NCI-H446 (cell line): ENCODE measurements around the gene JAK2.
"Not testable (repeated sequence)": the region's sequence is repeated elsewhere in the genome, so short reads cannot be mapped to it uniquely, and the experiment has no call there.

Experiments
- DNase-seq, 2 experiments: peaks; one replicate each; lab custom pipeline; 2025; lab: John Stamatoyannopoulos, UW

JAK2 gene

GRCh38 chr9:4980086-4980727 is 4.9 kb upstream of the JAK2 start:
- no peak for DNase-seq

DNA sequence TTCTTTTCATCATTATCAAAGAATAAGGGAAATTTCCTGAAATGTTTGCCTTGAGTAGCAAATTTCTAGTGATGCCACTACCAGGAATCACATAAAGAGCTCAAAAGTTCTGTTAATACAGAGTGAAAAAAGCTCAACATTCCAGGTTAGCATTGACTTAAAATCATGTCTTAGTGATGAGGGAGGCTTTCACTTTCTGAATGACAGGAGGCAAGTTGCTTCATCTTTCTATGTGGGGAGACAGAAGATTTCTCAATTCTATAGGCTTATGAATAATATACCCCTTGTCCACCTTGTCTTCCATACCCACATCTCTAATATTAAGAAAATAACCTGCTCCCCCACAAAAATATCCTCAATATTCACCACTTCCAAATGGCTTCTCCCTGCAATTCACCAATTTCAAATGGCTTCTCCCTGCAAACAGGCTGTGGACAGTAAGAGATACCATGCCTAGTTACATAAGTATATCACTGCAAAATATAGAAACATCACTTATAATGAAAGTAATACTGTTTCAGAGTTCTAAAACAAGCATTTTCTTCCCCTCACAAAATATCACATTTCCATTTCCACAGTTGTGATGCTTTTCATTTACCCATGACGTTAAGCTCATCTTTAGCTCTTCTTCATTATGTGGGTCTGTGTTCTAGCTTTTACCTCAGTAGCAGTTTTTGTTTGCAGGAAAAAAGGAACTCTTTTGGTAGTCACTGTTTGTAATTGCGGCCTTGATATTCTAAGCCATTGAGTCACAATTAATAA is 2.2 kb upstream of the JAK2 start:
- no peak for DNase-seq

- DNase-seq = peak in 1 of 2 experiments; percentile 44
Measured at GRCh38 chr9:4983601-4984165, 1.4 kb upstream of the JAK2 start.

DNA sequence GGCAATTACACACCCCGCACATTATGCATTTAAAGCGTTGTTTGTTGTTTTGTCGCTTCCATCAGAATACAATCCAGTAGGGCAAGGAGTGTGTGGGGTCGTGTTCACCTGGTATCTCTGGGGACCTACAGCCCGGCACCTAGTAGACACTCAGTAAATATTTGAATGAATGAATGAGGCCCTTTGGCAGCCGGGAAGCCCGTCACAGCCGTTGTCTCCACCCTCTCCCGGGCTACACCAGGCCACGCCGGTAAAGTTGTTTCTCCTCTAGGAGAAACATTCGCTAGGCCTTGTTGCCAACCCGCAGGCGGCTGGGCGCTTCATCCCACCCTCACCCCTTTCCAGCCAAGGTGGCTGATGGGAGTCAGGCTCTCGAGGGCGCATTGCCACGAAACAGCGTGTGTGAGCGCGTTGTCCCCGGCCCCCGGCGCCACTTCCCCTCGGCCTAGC is 876 bp upstream of the JAK2 start:
- peak in 1 of 2 experiments; percentile 82 for DNase-seq

DNA sequence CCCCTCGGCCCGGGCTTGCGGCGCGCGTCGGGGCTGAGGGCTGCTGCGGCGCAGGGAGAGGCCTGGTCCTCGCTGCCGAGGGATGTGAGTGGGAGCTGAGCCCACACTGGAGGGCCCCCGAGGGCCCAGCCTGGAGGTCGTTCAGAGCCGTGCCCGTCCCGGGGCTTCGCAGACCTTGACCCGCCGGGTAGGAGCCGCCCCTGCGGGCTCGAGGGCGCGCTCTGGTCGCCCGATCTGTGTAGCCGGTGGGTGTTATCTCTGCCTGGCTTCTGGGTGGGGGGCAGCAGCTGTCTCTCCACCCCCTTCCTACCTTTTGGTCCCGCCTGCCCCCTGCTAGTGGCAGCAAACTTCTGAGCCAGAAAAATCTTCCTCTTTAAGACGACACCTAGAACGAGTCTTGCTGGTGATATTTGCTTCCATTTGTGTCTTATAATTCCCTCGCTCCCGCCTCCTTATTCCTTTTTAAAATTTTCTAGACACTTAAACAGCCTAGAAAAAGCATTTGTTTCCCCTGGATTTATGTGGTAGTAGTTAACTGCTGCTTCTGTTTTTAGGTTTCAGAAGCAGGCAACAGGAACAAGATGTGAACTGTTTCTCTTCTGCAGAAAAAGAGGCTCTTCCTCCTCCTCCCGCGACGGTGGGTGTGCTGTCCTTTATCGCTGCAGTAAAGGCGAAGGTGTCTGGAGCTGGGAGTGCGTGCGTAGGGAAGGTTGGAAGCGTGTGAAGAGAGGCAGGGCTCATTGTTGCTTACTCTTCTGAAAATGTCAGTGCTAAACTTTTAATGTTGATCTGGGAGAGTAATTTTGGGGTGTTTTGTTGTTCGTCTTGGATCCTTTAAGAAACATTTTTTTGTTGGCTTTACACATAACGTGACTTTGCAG is 554 bp downstream of the JAK2 start:
- DNase-seq = peak; percentile 44 to 57

GRCh38 chr9:4986296-4986695 is 1.2 kb downstream of the JAK2 start:
- no peak for DNase-seq

DNA sequence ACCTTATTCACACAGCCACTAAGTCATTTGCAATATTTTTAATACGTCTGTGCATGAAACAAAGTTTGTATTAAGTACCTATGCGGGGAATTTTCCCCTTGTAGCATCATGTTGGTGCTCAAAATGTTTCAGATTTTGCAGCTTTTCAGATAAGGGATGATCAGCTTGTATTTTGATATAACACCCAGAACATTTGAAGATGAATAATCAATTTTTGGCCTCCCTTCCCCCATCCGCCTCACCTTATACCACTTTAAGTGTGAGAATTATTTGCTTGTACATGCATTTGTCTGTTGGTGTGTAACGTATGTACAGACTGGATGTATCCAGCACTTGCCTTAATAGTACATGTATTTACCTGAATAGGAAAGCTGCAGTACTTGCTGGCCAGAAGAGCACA is 1.7 kb downstream of the JAK2 start:
- DNase-seq = no peak

DNA sequence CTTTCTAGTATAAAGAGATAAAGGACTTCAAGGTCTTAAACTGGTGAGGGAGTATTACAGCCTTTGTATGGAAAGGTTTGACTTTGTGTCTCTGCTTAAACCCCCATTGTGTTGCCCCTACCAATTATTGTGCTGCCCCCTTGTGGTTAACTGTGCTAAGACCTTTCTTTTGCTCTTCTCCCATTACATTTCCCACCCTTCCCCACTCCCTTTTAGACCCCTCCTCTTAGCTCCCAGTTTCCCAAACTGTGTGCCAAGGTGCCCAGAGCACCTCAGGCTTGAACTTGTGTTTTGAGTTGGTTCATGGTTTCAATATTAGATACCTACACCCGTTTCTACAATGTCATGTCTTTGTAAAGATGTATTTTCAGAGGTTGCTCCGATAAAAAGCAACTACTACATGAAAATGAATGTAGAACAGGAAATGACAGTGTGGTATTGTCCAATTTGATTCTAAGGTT is 2.9 kb downstream of the JAK2 start:
- DNase-seq = peak; percentile 79 to 87

- DNase-seq = no peak
Measured at GRCh38 chr9:4992872-4993271, 7.8 kb downstream of the JAK2 start.

DNA sequence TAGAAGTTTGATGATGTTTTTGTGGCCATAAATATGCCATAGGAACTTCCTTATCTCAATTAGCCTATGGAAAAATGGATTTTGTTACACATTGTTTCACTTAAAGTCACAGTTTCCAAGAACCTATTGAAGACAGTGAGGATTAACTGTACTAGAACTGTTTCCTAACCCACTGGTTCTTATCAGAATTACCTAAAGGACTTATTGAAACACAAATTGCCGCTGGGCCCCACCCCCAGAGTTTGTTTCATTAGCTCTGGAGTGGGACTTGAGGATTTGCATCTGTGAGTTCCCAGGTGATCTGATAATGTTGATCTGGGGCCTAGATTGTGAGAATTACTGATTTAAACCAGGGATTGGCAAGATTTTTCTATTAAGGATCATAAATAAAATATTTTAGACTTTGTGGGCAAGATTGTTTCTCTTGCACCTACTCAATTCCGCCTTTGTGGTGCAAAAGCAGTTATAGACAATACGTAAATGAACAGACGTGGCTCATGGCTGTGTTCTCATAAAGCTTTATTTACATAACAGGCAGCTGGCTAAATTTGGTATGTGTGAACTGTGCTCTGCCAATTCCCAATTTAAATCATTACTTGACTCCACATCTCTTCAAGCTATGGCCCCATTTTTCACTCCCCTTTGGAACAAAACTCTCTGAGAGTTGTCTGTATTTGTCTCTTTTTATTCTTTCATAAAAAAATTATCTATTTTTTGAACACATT is 9.3 kb downstream of the JAK2 start:
- no peak for DNase-seq

DNA sequence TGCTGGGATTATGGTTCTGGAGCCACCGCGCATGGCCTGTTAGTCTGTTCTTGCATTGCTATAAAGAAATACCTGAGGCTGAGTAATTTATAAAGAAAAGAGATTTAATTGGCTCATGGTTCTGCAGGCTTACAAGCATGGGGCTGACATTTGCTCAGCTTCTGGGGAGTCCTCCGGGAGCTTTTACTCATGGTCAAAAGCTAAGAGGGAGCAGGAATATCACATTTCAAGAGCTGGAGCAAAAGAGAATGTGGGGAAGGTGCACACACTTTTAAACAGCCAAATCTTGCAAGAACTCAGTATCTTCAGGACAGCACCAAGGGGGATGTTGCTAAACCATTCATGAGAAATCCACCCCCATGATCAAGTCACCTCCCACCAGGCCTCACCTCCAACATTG is 12.1 kb downstream of the JAK2 start:
- DNase-seq = no peak

DNA sequence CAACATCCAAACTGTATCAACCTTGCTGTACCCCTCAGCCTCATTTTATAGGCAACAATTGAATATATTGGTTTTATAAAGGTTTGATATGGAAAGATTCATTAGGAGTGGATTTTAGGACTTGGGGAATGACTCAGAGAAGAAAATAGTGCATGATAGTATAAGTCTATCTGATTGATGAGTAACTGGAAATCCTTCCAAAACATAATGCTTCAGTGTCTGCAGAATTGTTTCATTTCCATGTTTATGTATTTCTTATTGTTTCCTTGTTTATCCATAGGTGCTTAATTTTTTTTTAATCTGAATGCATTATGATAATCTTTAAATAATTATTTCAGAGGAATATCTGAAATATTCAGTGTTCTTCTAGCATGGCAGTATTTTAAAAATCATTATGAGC is 12.6 kb downstream of the JAK2 start:
- DNase-seq = no peak

GRCh38 chr9:5002811-5003210 is 17.7 kb downstream of the JAK2 start:
- DNase-seq = no peak

GRCh38 chr9:5004481-5004880 is 19.4 kb downstream of the JAK2 start:
- DNase-seq = no peak

GRCh38 chr9:5008202-5008601 is 23.1 kb downstream of the JAK2 start:
- DNase-seq = no peak

GRCh38 chr9:5013374-5013773 is 28.3 kb downstream of the JAK2 start:
- DNase-seq = no peak

GRCh38 chr9:5015934-5016333 is 30.9 kb downstream of the JAK2 start:
- no peak for DNase-seq

DNA sequence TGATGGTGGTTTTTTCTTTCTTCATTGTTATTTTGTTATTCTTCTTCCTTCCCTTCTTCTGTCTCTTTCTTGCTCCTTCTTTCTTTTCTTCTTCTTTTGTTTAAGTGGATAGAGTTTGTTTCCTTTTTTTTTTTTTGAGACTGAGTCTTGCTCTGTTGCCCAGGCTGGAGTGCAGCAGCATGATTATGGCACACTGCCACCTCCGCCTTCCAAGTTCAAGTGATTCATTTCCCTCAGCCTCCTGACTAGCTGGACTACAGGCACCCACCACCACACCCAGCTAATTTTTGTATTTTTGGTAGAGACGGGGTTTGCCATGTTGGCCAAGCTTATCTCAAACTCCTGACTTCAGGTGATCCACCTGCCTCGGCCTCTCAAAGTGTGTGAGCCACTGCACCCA is 40.3 kb downstream of the JAK2 start:
- no peak for DNase-seq

DNA sequence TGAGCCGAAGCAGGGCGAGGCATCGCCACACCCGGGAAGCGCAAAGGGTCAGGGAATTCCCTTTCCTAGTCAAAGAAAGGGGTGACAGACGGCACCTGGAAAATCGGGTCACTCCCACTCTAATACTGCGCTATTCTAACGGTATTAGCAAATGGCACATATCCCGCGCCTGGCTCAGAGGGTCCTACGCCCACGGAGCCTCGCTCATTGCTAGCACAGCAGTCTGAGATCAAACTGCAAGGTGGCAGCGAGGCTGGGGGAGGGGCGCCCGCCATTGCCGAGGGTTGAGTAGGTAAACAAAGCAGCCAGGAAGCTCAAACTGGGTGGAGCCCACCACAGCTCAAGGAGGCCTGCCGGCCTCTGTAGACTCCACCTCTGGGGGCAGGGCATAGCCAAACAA is 46.9 kb downstream of the JAK2 start:
- not testable (repeated sequence) for DNase-seq

GRCh38 chr9:5040730-5041389 is 55.8 kb downstream of the JAK2 start:
- DNase-seq = no peak
